ENCODE measurements around the gene ADCYAP1R1. TPM values are rescaled to one million over a fixed set of nuclear protein-coding genes. Genes with fewer than 3 reads are reported as not detected.

Gene ADCYAP1R1
- total and polyA plus RNA-seq, 10 donors: 0.04 to 5.6 (median 0.50) TPM

GRCh38 chr7:31123726-31124125 lies 71.6 kb downstream of the ADCYAP1R1 start:
- peaks cover 0 to 6% (median 0%) of the 10 kb centered on the region in 7 donors for H3K27me3 ChIP-seq (replicated peaks in 1 of 7)
- no peak overlapping the region for H3K27ac ChIP-seq
- no peaks in the 10 kb centered on the region for H3K4me1 ChIP-seq
- 51 to 80% (median 73%) methylated on average over 2 of the region's 2 CpGs for WGBS, 5 donors
- intact Hi-C loops (cut with DNase I; ENCODE audit: low total_unique reads): loop anchor here (2.0 to 5.0 kb wide), 2 partner anchors 141 to 321 kb away; no protein-coding TSS in a partner anchor
- H3K4me3 ChIP-seq: no peak overlapping the region
- TF ChIP-seq CTCF (IDR thresholded peaks at IDR 0.05 in 8 of 11, conservative IDR thresholded peaks at IDR 0.05 in 3 of 11) (no peak), POLR2A (IDR thresholded peaks at IDR 0.05) (no peak), POLR2AphosphoS5 (IDR thresholded peaks at IDR 0.05) (no peak)
- DNase-seq: no peak
- no peaks in the 10 kb centered on the region for H3K9me3 ChIP-seq
- H3K36me3 ChIP-seq: no peaks in the 10 kb centered on the region

DNA sequence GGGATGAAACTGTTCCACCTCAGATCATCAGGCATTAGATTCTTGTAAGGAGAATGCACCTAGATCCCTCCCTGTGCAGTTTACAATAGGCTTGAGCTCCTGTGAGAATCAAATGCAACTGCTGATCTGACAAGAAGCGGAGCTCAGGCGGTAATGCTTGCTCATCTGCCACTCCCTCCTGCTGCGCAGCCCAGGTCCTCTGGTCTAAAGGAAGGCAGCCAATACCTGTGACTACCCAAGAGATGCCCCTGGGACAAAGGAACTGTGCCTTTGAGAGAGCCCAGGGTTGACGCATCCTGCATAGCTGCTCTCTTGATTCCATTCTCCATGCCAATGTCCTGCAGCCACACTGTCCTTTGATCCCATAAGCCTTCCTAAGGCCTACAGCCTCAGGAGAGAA lies 73.1 kb downstream of the ADCYAP1R1 start:
- Histone ChIP-seq H3K9me3 (no peaks in the 10 kb centered on the region), H3K4me3 (no peak overlapping the region), H3K4me1 (no peaks in the 10 kb centered on the region), H3K27me3 (replicated peaks in 1 of 7) (peaks cover 0 to 13% (median 0%) of the 10 kb centered on the region in 7 donors), H3K36me3 (no peaks in the 10 kb centered on the region), H3K27ac (no peak overlapping the region)
- no peak for DNase-seq
- TF ChIP-seq POLR2A (IDR thresholded peaks at IDR 0.05) (no peak), CTCF (IDR thresholded peaks at IDR 0.05 in 8 of 11, conservative IDR thresholded peaks at IDR 0.05 in 3 of 11) (no peak), POLR2AphosphoS5 (IDR thresholded peaks at IDR 0.05) (no peak)
- intact Hi-C loops (cut with DNase I; ENCODE audit: low total_unique reads): no loop called here
- 81 to 98% (median 93%) methylated on average over 4 of the region's 4 CpGs for WGBS, 5 donors

- Histone ChIP-seq H3K27ac (no peak overlapping the region), H3K9me3 (no peaks in the 10 kb centered on the region), H3K4me1 (no peaks in the 10 kb centered on the region), H3K27me3 (replicated peaks in 1 of 7) (peaks cover 0 to 13% (median 0%) of the 10 kb centered on the region in 7 donors), H3K36me3 (no peaks in the 10 kb centered on the region), H3K4me3 (no peak overlapping the region)
- no peak for TF ChIP-seq POLR2A (IDR thresholded peaks at IDR 0.05)
- intact Hi-C loops (cut with DNase I; ENCODE audit: low total_unique reads): no loop called here
- 47 to 73% (median 62%) methylated on average over 1 of the region's 1 CpG for WGBS, 5 donors
- no peak for DNase-seq
Observed at GRCh38 chr7:31126976-31127375, 74.9 kb downstream of the ADCYAP1R1 start.

GRCh38 chr7:31129067-31129466 lies 77.0 kb downstream of the ADCYAP1R1 start:
- H3K27ac ChIP-seq: no peak overlapping the region
- H3K4me3 ChIP-seq: no peak overlapping the region
- no peaks in the 10 kb centered on the region for H3K36me3 ChIP-seq
- TF ChIP-seq POLR2AphosphoS5 (IDR thresholded peaks at IDR 0.05): no peak
- no peak for TF ChIP-seq CTCF (IDR thresholded peaks at IDR 0.05 in 8 of 11, conservative IDR thresholded peaks at IDR 0.05 in 3 of 11)
- TF ChIP-seq POLR2A (IDR thresholded peaks at IDR 0.05): no peak
- WGBS, 5 donors: 67 to 84% (median 79%) methylated on average over 3 of the region's 3 CpGs
- peaks cover 0 to 5% (median 0%) of the 10 kb centered on the region in 6 donors for H3K4me1 ChIP-seq
- no peaks in the 10 kb centered on the region for H3K9me3 ChIP-seq
- intact Hi-C loops (cut with DNase I; ENCODE audit: low total_unique reads): no loop called here
- H3K27me3 ChIP-seq (replicated peaks in 1 of 7): peaks cover 0 to 13% (median 0%) of the 10 kb centered on the region in 7 donors
- no peak for DNase-seq

DNA sequence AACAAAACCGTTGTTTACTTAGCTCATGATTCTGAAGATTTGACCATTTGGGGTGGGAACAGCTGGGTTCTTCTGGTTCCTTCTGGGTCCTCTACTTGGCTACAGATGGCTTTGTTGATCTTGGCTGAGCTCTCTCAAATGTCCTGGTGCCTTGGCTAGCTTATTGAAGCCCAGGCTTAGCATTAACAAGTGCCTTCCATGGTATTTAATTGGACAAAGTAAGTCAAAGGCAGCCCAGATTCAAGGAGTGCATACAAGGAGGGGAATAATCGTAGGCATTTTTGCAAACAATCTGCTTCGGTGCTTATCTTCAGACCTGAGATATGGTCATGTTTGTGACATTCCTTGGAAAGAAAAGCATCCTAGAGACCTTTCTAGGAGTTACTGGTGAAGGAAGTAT lies 81.4 kb downstream of the ADCYAP1R1 start:
- 72 to 80% (median 77%) methylated on average over 3 of the region's 3 CpGs for WGBS, 5 donors
- Histone ChIP-seq H3K27ac (no peak overlapping the region), H3K36me3 (no peaks in the 10 kb centered on the region), H3K4me1 (peaks cover 0 to 12% (median 0%) of the 10 kb centered on the region in 6 donors), H3K27me3 (replicated peaks in 1 of 7) (peaks cover 0 to 14% (median 0%) of the 10 kb centered on the region in 7 donors), H3K9me3 (no peaks in the 10 kb centered on the region), H3K4me3 (no peak overlapping the region)
- no peak for DNase-seq
- intact Hi-C loops (cut with DNase I; ENCODE audit: low total_unique reads): loop anchor here (5.0 kb wide), 1 partner anchor 604 kb away; no protein-coding TSS in a partner anchor
- TF ChIP-seq POLR2AphosphoS5 (IDR thresholded peaks at IDR 0.05) (no peak), POLR2A (IDR thresholded peaks at IDR 0.05) (no peak), CTCF (IDR thresholded peaks at IDR 0.05 in 8 of 11, conservative IDR thresholded peaks at IDR 0.05 in 3 of 11) (no peak)
